ENCODE data around the gene DAZL.

Gene DAZL

GRCh38 chr3:16609927-16610580, 4.8 kb upstream of the DAZL start:
- Histone ChIP-seq H3K27me3 (ENCODE audit: insufficient read depth, low read length, poor library complexity) (no peaks in the 10 kb centered on the region), H3K79me2 (ENCODE audit: insufficient read depth, low read length) (no peaks in the 10 kb centered on the region), H3K4me1 (ENCODE audit: insufficient read depth, low read length) (no peaks in the 10 kb centered on the region), H3K27ac (ENCODE audit: low read length) (no peak overlapping the region), H3K36me3 (ENCODE audit: insufficient read depth, low read length) (no peaks in the 10 kb centered on the region), H3K4me2 (ENCODE audit: insufficient read depth, low read length) (no peak overlapping the region), H3K9ac (ENCODE audit: low read depth, low read length) (no peak overlapping the region), H3K4me3 (ENCODE audit: low read depth in 1 of 2, low read length in 2 of 2) (no peak overlapping the region), H2AFZ (ENCODE audit: low read depth, low read length) (no peak overlapping the region), H3K9me3 (ENCODE audit: insufficient read depth, low read length, severe bottlenecking) (no peaks in the 10 kb centered on the region), H4K20me1 (ENCODE audit: insufficient read depth, low read length) (no peaks in the 10 kb centered on the region)
- DNase-seq, result no peak
- no peak for ATAC-seq (ENCODE audit: insufficient read depth, low read depth)
- no peak for TF ChIP-seq CTCF (IDR thresholded peaks at IDR 0.05; ENCODE audit: borderline replicate concordance, extremely low read depth, low read length, poor library complexity, severe bottlenecking)
- no peak for TF ChIP-seq EZH2 (IDR thresholded peaks at IDR 0.05; ENCODE audit: borderline replicate concordance, low read depth, low read length, severe bottlenecking)

- no peaks in the 10 kb centered on the region for H3K79me2 ChIP-seq (ENCODE audit: insufficient read depth, low read length)
- no peak overlapping the region for H3K27ac ChIP-seq (ENCODE audit: low read length)
- H3K27me3 ChIP-seq (ENCODE audit: insufficient read depth, low read length, poor library complexity), result no peaks in the 10 kb centered on the region
- H4K20me1 ChIP-seq (ENCODE audit: insufficient read depth, low read length), result no peaks in the 10 kb centered on the region
- no peak overlapping the region for H3K9ac ChIP-seq (ENCODE audit: low read depth, low read length)
- H3K4me2 ChIP-seq (ENCODE audit: insufficient read depth, low read length), result no peak overlapping the region
- H3K9me3 ChIP-seq (ENCODE audit: insufficient read depth, low read length, severe bottlenecking), result no peaks in the 10 kb centered on the region
- no peak for ATAC-seq (ENCODE audit: insufficient read depth, low read depth)
- no peak overlapping the region for H3K4me3 ChIP-seq (ENCODE audit: low read depth in 1 of 2, low read length in 2 of 2)
- no peak for DNase-seq
- TF ChIP-seq EZH2 (IDR thresholded peaks at IDR 0.05; ENCODE audit: borderline replicate concordance, low read depth, low read length, severe bottlenecking) (no peak), CTCF (IDR thresholded peaks at IDR 0.05; ENCODE audit: borderline replicate concordance, extremely low read depth, low read length, poor library complexity, severe bottlenecking) (no peak)
- H3K36me3 ChIP-seq (ENCODE audit: insufficient read depth, low read length), result no peaks in the 10 kb centered on the region
- H2AFZ ChIP-seq (ENCODE audit: low read depth, low read length), result no peak overlapping the region
- H3K4me1 ChIP-seq (ENCODE audit: insufficient read depth, low read length), result no peaks in the 10 kb centered on the region
Observed at GRCh38 chr3:16608816-16609215, 3.6 kb upstream of the DAZL start.

DNA sequence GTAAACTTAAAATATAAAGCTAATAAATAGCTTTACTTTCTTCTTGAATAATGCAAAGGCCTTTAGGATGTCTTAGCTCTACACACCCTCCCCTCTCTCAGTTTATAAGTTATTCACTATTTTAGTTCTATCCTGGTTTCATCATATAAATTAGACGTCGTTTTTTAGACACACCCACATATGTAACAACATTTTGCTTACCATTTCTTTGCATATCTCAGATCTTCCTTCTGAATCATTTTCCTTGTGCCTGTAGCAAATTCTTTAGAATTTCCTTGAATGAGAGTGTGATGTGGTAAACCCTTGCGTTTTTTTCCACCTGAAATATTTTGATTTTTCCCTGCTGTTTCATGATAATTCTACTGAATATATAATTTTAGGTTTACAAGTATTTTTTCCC, 2.5 kb upstream of the DAZL start:
- ATAC-seq (ENCODE audit: insufficient read depth, low read depth) (no peak), DNase-seq (no peak)
- Histone ChIP-seq H3K79me2 (ENCODE audit: insufficient read depth, low read length) (no peaks in the 10 kb centered on the region), H2AFZ (ENCODE audit: low read depth, low read length) (no peak overlapping the region), H3K4me2 (ENCODE audit: insufficient read depth, low read length) (no peak overlapping the region), H3K9me3 (ENCODE audit: insufficient read depth, low read length, severe bottlenecking) (no peaks in the 10 kb centered on the region), H3K27ac (ENCODE audit: low read length) (no peak overlapping the region), H3K9ac (ENCODE audit: low read depth, low read length) (no peak overlapping the region), H3K4me3 (ENCODE audit: low read depth in 1 of 2, low read length in 2 of 2) (no peak overlapping the region), H3K4me1 (ENCODE audit: insufficient read depth, low read length) (no peaks in the 10 kb centered on the region), H4K20me1 (ENCODE audit: insufficient read depth, low read length) (no peaks in the 10 kb centered on the region), H3K27me3 (ENCODE audit: insufficient read depth, low read length, poor library complexity) (no peaks in the 10 kb centered on the region), H3K36me3 (ENCODE audit: insufficient read depth, low read length) (no peaks in the 10 kb centered on the region)
- TF ChIP-seq EZH2 (IDR thresholded peaks at IDR 0.05; ENCODE audit: borderline replicate concordance, low read depth, low read length, severe bottlenecking) (no peak), CTCF (IDR thresholded peaks at IDR 0.05; ENCODE audit: borderline replicate concordance, extremely low read depth, low read length, poor library complexity, severe bottlenecking) (no peak)
